Measurements from ENCODE around the gene ADAT1.
"Not testable (repeated sequence)": the region's sequence is repeated elsewhere in the genome, so short reads cannot be mapped to it uniquely, and the experiment has no call there.

Gene ADAT1

DNA sequence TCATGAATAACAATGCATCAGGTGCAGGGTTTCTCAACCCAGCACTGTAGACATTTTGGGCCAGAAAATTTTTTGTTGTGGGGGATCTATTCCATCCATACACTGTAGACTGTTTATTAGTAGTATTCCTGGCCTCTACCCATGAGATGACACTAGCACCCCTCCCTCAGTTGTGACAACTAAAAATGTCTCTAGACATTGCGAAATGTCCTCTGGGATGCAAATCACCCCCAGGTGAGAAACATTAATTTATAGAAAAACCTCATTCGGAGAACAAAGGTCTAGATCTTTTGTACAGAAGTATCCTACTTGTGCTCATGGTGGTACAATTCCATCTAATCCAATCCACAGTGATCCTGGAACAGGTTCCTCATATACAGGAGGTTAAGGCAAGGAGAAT is 4.3 kb downstream of the ADAT1 start:
- DNase-seq = no peak

DNA sequence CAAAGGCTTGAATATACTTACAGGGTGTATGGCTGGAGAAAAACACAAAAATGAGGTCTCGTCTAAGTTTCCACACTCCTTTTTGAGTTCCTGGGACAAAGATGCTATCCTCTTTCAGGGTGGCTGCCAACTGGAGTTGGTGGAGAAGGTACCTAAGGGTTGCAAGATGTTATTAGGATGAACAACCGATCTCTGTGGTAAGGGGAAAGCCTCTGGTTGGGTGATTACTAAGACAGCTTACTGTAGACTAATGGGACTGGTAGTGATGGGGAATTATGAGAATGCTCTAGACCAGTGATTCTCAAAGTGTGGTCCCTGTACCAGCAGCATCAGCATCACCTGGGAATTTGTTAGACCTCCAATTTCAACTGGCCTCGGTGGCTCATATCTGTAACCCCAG is 6.0 kb downstream of the ADAT1 start:
- DNase-seq = no peak

DNA sequence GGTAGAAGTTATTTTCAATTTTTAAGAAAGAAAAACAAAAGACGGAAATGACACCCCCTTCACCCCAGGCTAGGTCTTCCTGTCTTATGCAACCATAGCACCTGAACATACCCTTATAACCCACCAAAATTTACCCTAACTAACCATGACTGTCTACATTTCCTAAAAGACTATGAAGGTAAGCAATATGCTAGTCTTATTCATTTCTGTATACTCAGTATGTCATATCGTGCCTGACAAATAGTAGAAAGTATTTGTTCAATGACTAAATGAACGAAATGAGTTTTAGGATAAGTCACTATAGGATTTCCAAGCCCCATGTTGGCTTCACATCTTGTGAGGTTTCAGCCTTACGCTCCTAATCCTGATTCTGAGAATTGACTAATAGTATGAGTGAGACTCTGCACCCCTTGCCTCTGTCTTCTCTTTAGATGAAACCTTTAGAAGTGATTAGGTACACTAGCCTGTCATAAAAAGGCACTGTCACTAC is 6.5 kb downstream of the ADAT1 start:
- no peak for DNase-seq

DNA sequence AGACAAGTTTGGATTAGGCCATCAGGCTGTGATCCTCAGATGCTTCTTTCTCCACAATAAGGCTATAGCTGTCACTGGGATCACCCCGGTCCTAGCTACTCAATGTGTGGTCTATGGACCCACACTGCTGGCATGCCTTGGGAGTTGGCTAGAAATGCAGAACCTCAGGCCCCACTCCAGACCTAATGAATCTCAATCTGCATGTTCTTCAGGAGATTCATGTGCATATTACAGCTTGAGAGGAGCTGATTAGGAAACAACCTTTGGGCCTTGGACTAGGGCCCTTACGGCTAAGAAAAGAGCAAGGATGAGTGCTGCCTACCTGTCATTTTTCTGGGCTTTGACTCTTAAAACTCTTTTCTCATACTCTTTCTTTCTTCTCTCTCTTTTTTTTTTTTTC is 7.5 kb downstream of the ADAT1 start:
- no peak for DNase-seq

DNA sequence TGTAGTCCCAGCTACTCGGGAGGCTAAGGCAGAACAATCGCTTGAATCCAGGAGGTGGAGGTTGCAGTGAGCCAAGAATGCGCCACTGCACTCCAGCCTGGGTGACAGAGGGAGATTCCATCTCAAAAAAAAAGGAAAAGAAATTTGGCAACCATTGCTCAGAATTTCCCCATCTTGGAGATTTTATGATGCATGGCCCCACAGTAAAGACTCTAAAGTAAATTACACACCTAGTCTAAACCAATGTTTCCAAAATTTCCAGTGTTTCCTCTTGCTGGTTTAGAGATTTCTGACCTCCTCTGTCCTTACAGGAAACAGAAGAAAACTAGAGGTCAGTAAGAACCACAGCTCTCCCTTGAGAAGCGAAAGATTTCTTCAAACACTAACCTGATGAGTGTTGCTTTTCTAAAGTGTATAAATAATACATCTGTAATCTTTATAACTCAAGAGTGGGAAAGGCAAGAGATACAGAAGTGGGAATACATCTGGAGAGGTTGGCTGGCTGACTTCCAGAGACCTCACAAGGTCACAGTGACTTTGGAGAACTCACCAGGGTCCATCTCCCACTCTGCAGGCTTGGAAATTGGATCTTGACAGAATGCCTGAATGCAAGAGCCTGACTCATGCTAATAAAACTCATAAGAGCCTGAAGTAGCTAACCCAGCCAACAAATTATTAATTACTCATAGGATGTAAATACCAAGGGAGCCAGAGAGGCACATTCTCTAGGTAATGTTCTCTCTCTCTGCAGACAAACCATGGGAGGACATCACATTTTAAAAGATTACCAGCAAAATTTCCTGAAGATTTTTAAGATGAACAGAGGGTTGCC is 8.8 kb downstream of the ADAT1 start:
- no peak for DNase-seq

DNA sequence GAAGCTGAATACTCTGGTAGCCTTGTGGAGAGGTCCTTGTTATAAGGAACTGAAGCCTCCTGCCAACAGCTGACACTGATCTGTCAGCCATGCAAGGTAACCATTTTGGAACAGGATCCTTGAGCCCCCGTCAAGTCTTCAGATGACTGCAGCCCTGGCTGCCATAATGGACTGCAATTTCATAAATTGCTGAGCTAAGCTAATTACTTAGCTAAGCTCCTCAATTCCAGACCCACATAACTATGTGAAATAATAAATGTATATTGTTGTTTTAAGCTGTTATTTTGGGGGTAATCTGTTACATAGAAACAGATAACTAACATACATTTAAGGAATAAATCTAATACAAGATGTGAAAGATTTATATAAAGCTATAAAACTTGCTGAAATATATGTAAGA is 16.6 kb downstream of the ADAT1 start:
- DNase-seq = no peak

DNA sequence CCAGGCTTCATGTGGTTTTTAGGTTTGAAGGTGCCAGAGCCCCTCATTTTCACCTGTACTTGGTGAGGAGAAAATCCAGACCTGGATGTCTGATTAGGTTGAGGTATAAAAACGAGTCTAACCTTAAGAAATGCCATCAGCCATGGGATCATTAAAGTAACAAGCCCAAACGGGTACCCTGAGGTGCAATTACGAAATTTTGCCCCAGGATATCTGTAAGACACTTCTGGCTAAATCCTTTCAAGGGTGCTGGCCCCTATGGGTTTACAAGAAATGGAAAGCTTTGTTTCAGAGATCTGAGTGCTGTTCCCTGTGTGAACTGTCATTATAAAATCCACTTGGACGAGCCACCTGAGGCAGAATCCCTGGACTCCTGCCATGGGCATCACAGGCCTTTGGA is 19.8 kb downstream of the ADAT1 start:
- DNase-seq = no peak

DNA sequence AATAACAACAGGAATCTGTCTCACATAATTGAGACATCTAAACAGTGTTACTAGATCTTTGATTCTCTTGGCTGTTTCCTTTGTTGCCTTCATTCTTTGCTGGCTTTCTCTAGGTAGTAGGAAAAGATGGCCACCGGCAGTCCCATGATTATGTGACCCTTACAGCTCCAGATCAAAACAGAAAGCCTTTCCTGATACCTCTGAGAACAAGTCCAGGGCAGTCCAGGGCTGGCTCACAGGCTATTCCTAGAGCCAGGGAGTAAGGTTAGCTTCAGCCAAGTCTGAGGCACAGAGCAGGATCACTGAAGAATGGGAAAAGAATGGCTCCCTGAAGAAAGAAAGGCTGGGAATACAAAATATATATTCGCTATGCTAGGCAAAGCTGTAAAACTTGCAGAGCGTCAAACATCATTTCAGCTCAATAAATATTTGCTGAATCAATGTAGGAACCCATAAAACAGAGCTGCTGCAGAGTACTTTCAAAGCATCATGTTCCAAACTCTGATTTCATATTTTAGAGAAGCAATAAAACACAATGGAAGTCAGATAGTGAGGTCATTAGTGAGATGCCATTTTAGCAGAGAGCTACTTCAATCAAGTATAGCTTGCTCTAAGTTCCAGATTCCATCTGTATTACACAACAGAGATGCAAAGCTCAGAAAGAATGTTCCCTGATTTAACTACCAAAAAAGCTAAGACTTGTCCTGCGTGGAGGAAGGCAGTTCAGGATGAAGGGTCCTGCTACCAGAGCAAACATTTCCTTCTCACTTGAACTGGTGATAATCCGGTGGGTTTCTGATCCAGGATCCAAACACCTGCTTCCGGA is 23.4 kb downstream of the ADAT1 start:
- no peak for DNase-seq

DNA sequence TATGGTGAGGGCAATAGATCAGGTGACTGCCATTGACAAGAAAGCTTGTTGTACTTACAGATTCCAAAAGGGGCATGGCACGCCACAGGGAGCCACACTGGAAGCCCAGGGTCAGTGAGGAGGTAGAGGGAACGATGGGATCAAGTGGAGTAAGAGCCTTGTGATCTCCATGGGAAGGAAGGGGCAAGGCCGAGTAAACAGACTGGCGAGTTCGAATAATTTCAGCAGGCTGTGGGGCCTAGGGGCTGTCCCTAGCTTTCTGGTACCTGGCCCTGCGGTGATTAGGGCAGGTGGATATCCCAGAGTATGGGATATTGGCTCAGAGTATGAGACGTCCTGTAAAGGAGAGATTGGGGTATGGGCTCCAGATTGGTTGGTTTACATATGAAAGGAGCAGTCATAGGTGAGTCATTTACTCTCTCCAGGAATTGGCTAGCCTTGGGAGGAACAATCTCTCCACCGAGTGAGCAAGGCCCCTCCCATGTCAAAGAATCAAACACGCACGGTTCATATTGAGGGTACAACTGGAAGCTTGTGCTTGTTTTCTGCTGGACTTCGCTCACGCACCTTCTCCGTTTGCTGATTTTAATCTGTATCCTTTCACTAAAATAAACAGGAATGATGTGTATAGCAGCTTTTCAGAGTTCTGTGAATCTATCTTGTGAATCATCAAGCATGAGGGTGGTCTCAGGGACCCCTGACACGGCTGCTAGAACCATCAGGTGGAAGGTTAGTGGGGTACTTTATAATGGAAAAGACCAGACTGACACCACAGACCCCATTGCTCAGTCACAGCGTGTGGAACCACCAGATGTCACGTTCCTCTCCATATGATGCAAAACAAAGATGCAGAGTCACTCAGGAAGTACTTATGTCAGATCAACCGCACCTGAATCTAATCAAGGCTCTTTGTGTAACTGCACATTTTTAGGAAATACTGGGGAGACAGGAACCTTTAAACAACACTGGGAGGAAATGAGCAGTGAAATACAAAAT is 29.0 kb downstream of the ADAT1 start:
- DNase-seq = no peak

DNA sequence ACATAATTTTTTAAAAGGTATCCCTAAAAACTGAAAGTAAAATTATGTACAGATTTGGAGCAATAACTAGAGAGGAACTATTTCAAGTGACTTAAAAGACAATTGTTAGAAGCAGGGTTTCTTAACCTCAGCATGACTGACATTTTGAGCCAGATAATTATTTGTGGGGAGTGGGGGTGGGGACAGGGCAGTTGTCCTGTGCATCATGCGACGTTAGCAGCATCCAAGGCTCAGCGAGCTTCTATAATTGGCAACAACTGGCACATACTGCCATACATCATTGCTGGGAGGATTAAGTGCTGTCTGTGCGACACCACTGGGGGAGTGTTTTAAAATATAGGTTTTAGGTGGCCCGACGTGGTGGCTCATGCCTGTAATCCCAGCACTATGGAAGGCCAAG is 29.8 kb downstream of the ADAT1 start:
- no peak for DNase-seq

DNA sequence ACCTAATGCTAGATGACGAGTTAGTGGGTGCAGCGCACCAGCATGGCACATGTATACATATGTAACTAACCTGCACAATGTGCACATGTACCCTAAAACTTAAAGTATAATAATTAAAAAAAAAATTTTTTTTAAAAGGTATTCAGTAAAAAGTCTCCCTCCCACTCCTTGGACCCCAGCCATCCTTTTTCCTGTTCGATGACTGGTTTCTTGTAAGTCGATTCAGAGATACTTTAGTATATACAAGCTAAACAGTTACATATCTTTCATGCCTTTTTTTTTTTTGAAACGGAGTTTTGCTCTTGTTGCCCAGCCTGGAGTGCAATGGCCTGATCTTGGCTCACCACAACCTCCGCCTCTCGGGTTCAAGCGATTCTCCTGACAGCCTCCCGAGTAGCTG is 31.2 kb downstream of the ADAT1 start:
- not testable (repeated sequence) for DNase-seq

DNA sequence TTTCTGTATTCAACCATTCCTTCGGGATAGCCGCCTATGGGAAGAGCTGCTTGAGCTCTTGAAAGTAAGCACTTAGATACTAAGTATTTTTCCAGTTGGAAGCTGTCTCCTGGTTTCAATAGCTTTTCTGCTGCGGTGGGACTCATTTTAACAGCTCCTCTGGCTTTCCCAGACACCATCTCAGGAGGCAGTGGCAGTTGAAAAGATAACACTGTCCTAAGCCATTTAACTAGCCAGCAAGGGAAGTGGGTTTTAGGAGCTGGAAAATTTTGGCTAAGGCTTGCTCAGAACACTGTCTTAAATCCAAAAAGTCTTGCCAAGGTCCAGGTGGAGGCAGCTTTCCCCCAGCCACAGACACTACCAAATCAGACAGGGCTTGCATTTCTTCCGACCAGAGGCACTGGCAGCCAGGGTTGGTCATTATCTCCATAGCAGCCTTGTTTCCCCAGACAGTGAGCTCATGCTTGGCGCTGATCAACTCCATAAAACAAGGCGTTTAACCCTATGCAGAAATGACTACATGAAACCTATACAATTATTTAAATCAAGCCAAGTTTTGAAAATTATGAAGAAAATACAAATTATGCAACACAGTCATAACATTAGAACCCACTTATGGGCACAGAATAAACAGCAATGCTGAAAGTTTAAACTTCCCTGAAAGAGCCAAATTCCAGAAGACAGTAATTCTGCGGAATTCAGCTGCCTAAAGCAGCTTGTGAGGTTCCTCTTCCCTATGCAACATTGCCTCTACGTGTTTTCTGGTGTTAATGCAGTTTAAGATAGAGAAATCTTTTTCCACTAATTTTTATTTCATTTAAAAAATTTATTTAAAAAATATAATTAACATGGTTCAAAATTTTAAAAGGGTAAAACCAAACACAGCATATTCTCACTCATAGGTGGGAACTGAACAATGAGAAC is 31.9 kb downstream of the ADAT1 start:
- no peak for DNase-seq

DNA sequence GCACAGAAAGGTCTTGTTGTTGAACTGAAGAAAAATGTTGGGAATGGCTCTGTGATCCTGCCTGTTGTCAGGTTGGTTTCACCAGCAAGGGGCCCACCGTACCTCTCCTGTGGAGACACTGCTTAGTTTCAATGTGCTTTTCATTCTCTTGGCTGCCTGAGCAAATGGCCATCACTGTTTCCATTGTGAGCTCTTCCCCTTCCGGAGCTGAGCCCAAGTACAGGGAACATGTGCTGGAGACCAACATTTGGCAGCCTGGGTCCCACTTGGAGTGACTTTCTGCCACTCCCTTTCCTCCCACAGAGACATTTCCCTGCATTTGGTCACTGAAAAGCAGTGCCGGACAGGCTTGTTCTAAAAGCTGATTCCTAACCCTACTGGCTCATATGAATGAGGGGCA is 33.8 kb downstream of the ADAT1 start:
- no peak for DNase-seq

DNA sequence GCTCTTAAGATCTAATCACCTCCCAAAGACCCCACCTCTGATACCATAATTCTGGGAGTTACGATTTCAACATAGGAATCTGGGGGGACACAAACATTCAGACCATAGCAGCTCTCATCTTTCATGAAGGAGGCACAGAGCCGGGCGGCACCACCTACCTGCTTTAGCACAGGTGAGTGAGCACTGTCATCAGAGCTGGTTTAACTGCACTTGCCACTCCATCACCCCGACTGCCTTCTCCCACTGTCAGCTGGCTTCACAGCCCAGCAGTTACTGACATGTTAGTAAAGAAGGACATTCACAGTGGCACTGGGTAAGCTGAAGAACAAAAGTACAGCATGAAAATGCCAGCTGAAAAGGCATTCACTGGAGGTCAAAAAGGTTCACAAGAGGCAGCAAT is 34.4 kb downstream of the ADAT1 start:
- DNase-seq = no peak

DNA sequence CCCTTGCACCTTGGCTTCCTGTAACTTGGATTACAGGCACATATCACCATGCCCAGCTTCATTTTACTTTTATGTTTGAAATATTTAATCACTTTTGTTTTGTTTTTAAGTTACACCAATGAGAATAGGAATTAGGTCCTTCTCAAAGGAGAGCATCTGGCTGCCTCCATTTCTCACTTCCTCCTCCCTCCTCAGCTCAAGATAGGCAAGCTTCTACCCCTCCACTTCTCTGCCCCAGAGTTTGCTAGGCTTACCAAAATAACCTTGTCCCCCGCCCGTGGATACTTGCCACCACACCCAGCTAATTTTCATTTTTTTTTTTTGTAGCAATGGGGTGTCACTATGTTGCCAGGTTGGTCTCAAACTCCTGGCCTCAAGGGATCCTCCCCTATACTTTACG is 39.0 kb downstream of the ADAT1 start:
- no peak for DNase-seq

DNA sequence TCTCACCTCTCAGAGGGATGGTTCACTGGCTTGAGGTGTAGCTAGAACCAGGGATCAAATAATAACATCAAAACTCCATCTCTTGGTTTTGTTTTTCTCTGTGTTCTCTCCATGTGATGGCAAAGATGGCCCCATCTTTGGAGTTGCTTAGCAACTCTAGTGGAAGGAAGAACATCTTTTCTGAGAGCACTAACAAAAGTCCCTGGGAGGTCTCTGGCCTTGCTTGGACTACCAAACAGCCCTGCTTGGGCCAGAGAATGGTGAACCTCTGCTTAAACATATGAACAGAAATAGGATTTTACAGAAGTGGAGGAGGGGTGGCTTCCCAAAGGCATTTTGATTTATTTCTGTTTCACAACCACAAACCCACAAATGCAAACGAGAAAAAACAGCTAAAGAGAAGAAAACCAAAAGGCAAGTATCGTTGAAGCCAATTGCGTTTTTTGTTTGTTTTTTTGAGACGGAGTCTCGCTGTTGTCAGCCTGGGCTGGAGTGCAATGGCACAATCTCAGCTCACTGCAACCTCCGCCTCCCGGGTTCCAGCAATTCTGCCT is 43.7 kb downstream of the ADAT1 start:
- no peak for DNase-seq

DNA sequence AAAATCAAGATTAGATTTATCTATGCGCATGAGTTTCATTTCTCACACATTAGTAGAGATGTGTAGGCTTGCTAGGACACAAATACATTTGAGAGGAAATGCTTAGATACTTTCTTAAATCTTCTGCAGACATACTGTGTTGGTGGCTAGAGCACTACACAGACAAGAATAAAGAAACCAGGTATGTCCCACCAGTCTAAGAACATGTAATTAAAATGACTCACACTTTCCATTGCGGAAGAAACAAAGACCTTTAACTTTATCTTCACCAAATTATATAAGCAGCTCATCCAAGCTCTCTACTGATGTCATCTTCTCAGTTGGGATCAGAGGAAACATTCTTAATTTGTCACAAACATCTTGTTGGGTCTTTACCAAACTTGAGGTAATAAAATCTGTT is 44.4 kb downstream of the ADAT1 start:
- DNase-seq = no peak

DNA sequence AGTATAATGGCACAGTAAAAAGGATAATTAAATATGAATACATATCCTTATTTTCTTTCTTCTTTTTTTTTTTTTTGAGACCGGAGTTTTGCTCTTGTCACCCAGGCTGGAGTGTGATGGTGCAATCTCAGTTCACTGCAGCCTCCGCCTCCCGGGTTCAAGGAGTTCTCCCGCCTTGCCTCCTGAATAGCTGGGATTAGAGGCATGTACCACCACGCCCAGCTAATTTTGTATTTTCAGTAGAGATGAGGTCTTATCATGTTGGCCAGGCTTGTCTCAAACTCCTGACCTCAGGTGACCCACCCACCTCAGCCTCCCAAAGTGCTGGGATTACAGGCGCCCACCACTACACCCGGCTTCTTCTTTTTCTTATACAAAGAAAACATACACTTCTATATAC is 44.9 kb downstream of the ADAT1 start:
- DNase-seq = no peak

DNA sequence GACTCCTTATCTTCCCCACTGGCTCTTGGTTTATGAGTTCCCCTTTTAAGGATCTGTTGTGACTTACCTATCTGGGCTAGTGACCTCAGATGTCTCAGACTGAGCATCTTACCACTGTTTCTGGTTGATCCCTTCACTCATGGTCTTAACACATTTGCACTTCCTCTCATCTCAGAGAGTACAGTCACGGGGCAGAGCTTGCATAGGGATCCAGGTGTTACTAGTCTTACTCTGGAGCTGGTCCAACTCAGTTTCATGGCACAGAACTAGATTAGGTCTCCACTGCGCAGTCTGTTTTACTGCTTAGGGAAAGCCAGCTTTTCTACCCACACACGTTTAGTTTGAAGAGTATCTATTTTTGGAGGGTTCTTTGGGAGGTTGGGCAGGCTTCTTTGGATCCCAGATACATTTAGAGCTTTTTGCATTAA is 46.7 kb downstream of the ADAT1 start:
- DNase-seq = no peak

DNA sequence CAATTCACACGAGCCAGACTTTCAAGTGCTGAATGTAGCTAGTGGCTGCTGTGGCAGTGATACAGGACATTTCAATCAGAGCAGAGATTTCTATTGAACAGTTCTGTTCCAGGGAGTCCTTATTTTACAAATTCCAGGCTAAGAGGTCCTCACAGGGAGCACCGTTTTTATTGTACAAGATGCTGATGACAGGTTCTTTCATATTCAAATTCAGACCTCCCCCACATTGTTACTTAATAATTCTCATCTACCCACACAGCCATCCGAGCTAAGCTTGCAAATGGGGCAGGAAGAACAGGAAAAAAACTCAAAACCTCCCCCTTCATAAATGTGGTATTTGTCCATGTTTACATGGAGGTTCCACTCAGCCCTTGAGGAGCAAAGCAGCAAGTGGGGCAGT is 47.1 kb downstream of the ADAT1 start:
- no peak for DNase-seq

DNA sequence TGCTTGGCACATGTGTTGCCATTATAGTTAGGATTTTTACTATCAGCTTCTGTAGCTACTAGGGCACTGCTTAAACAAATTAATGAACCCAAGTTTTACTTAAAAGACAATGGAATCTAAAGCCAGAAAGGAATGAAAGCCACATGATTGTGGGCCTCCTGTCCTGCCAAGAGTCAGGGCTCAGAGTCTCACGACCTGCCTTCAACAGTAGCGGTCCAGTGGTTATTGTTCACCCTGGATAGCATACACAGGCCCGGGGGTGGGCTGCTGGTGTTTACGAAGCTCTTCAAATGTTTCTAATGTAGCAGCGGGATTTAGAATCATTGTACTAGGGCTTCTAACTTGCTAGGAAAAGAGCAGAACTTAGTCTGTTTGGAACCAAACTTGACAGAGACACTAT is 49.1 kb downstream of the ADAT1 start:
- no peak for DNase-seq

Data from activated CD8-positive, alpha-beta memory T cell treated with anti-CD3 and anti-CD28 coated beads, Interleukin-2, amount 50 U/mL, for 48 hours (primary cell).